Stomach (tissue), 9 donors: ENCODE results near the gene CCM2L. TPM values are rescaled to one million over a fixed set of nuclear protein-coding genes. Genes with fewer than 3 reads are reported as not detected.

Experiments used
- DNase-seq, 2 donors: peaks; one replicate each; pipeline versions ENCODE4 v3.0.0 to v3.0.0-alpha.2; 2013 to 2019
- H3K27ac ChIP-seq, 5 donors: fragments of 200-600 bp in 4 of 5; sonication (generic) in 4 of 5; one replicate each; pipeline ENCODE4 v1.5.1; 2013 to 2019; ENCODE audit warnings: mild to moderate bottlenecking in 1 of 5, moderate library complexity in 1 of 5
- H3K27me3 ChIP-seq, 3 donors: fragments of 200-600 bp; sonication (generic); one replicate each; pipeline ENCODE4 v1.5.1; 2017 to 2019; ENCODE audit warnings: mixed run types in 1 of 3
- H3K36me3 ChIP-seq, 4 donors: fragments of 200-600 bp; sonication (generic); 1 replicate in 3 of 4; 2 replicates in 1 of 4; pipeline ENCODE4 v1.5.1; 2016 to 2019
- H3K4me1 ChIP-seq, 4 donors: fragments of 200-600 bp; sonication (generic); one replicate each; pipeline ENCODE4 v1.5.1; 2016 to 2019
- H3K4me3 ChIP-seq, 4 donors: fragments of 200-600 bp; sonication (generic) in 3 of 4; one replicate each; pipeline ENCODE4 v1.5.1; 2016 to 2019; ENCODE audit warnings: mild to moderate bottlenecking in 1 of 4
- H3K9me3 ChIP-seq, 4 donors: fragments of 200-600 bp; sonication (generic); one replicate each; pipeline ENCODE4 v1.5.1; 2016 to 2019
- EP300 ChIP-seq: sonication (generic); formaldehyde crosslinking; IDR thresholded peaks from one replicate; pipeline ENCODE4 v1.6.1; 2017; ENCODE audit warnings: antibody characterized with exemption
- POLR2A ChIP-seq, 4 donors: fragments of 450-650 bp; IDR thresholded peaks; one replicate each; pipeline ENCODE4 v1.6.1; 2016; ENCODE audit warnings: antibody characterized with exemption in 4 of 4, control low read depth in 2 of 4, mild to moderate bottlenecking in 1 of 4, moderate library complexity in 1 of 4
- POLR2AphosphoS5 ChIP-seq, 3 donors: sonication (generic); formaldehyde crosslinking; IDR thresholded peaks; one replicate each; pipeline ENCODE4 v1.6.1; 2016; ENCODE audit warnings: antibody characterized with exemption in 3 of 3
- WGBS, 5 donors: extraction: QIAGEN DNeasy Blood & Tissue Kit in 3 of 5; methylation state at CpG; one replicate each; pipeline versions ENCODE4 v1.1.5 to v1.1.7; 2013 to 2018; 5-methylcytosine and 5-hydroxymethylcytosine counted together
- intact Hi-C: fragments of 100-400 bp; cut with DNase I; formaldehyde crosslinking; loops from one replicate; pipeline ENCODE4 v1.15.1; 2023; ENCODE audit warnings: low total_unique reads
- polyA plus RNA-seq, 3 donors: library from polyadenylated mRNA; stranded (reverse); fragments of 200-250 nt; gene quantifications; one replicate each; pipeline ENCODE4 v1.2.3, GENCODE V29; 2013
- total RNA-seq, 5 donors: library from RNA; depleted of rRNA; stranded (reverse); fragments of >200 nt; gene quantifications; one replicate each; pipeline versions ENCODE4 v1.1.0 to v1.2.3, GENCODE V29; 2014 to 2016
- TF ChIP-seq, protein P1 (sequence below), 7 experiments: fragments of 450-650 bp in 4 of 7; fragments of 200-600 bp in 3 of 7; sonication (generic) in 3 of 7; IDR thresholded peaks; one replicate each; pipeline ENCODE4 v1.5.1; 2016 to 2019; ENCODE audit warnings: antibody characterized with exemption in 7 of 7, control low read depth in 2 of 7, mild to moderate bottlenecking in 1 of 7
- donor health status: healthy with polysubstance abuse.
- donor health status: Bipolar disorder and iron deficiency.
- donor health status: healthy.

CCM2L gene
- total and polyA plus RNA-seq, 8 donors = 0.45 to 4.4 (median 2.1) TPM; not detected in 2

GRCh38 chr20:31981784-31982183 lies 28.5 kb upstream of the CCM2L start:
- WGBS, 5 donors = 67 to 79% (median 77%) methylated on average over 2 of the region's 2 CpGs
- TF ChIP-seq POLR2AphosphoS5 (IDR thresholded peaks at IDR 0.05) = no peak
- no peak for TF ChIP-seq POLR2A (IDR thresholded peaks at IDR 0.05)
- TF ChIP-seq, protein P1, sequence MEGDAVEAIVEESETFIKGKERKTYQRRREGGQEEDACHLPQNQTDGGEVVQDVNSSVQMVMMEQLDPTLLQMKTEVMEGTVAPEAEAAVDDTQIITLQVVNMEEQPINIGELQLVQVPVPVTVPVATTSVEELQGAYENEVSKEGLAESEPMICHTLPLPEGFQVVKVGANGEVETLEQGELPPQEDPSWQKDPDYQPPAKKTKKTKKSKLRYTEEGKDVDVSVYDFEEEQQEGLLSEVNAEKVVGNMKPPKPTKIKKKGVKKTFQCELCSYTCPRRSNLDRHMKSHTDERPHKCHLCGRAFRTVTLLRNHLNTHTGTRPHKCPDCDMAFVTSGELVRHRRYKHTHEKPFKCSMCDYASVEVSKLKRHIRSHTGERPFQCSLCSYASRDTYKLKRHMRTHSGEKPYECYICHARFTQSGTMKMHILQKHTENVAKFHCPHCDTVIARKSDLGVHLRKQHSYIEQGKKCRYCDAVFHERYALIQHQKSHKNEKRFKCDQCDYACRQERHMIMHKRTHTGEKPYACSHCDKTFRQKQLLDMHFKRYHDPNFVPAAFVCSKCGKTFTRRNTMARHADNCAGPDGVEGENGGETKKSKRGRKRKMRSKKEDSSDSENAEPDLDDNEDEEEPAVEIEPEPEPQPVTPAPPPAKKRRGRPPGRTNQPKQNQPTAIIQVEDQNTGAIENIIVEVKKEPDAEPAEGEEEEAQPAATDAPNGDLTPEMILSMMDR (IDR thresholded peaks at IDR 0.05) = no peak
- no peak for TF ChIP-seq EP300
- intact Hi-C loops = no loop called here

DNA sequence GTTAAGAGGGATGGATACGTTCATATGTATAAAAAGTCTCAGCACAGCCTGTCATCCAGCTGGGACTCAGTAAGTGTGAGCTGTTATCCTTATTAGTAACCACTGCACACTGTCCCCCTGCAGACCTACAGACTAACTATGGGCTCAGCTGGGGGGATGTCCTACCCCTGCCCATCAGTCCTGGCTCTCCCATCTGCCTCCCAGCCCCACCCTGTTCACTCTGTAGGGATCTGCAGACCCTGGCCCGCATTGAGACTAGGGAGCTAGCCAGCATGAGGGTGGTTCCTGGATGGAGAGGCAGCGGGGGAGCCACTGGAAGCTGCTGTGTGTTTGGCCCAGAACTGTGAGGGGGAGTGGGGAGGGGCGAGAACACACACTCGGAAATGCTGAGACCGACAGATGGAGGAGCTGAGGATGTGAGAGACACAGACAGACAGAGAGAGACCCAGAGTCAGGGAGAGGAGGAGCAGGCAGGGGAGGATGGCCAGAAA lies 25.2 kb upstream of the CCM2L start:
- peak in 1 of 2 donors; percentile 25 for DNase-seq
- Histone ChIP-seq H3K4me3 (no peak overlapping the region), H3K9me3 (no peaks in the 10 kb centered on the region), H3K27ac (no peak overlapping the region), H3K4me1 (no peaks in the 10 kb centered on the region), H3K27me3 (peaks cover 0 to 16% (median 0%) of the 10 kb centered on the region in 3 donors), H3K36me3 (no peaks in the 10 kb centered on the region)
- TF ChIP-seq POLR2A (IDR thresholded peaks at IDR 0.05) = no peak
- TF ChIP-seq, protein P1 (IDR thresholded peaks at IDR 0.05) = no peak
- TF ChIP-seq EP300 = no peak
- no peak for TF ChIP-seq POLR2AphosphoS5 (IDR thresholded peaks at IDR 0.05)
- intact Hi-C loops = no loop called here
- 19 to 52% (median 42%) methylated on average over 6 of the region's 6 CpGs for WGBS, 5 donors

More at GRCh38 chr20:31981784-31982183, 28.5 kb upstream of the CCM2L start:
- Histone ChIP-seq H3K27ac (no peak overlapping the region), H3K9me3 (no peaks in the 10 kb centered on the region), H3K27me3 (peaks cover 0 to 26% (median 0%) of the 10 kb centered on the region in 3 donors), H3K4me3 (no peak overlapping the region), H3K36me3 (no peaks in the 10 kb centered on the region), H3K4me1 (no peaks in the 10 kb centered on the region)
- DNase-seq = no peak

DNA sequence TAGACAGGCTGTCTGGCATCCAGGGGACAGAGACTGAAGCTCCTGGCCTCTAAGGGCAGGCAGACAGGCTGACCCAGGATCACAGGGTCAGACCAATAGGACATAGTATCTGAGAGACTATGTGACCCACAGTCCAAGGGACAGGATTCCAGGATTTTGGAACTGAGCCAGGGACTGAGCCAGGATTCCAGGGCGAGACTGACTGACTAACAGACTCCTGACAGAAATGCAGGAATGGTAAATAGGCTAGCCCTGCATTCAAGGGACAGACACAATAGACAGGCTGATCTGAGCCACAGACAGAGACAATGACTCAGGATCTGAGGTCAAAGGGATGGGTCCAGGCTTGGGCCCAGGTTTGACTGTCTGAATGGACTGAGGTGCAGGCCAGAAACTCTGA lies 22.5 kb upstream of the CCM2L start:
- H3K36me3 ChIP-seq = no peaks in the 10 kb centered on the region
- H3K27me3 ChIP-seq = peaks cover 0 to 4% (median 0%) of the 10 kb centered on the region in 3 donors
- TF ChIP-seq POLR2AphosphoS5 (IDR thresholded peaks at IDR 0.05) (no peak), EP300 (no peak), POLR2A (IDR thresholded peaks at IDR 0.05) (no peak)
- TF ChIP-seq, protein P1 (IDR thresholded peaks at IDR 0.05) = no peak
- intact Hi-C loops = no loop called here
- H3K27ac ChIP-seq = no peak overlapping the region
- DNase-seq = no peak
- no peaks in the 10 kb centered on the region for H3K4me1 ChIP-seq
- no peak overlapping the region for H3K4me3 ChIP-seq
- no peaks in the 10 kb centered on the region for H3K9me3 ChIP-seq
- whole genome bisulfite sequencing, 5 donors = 25 to 48% (median 33%) methylated on average over 1 of the region's 1 CpG

- intact Hi-C loops = no loop called here
- Histone ChIP-seq H3K36me3 (no peaks in the 10 kb centered on the region), H3K4me3 (no peak overlapping the region), H3K4me1 (no peaks in the 10 kb centered on the region), H3K27ac (no peak overlapping the region), H3K9me3 (no peaks in the 10 kb centered on the region), H3K27me3 (peaks cover 0 to 10% (median 0%) of the 10 kb centered on the region in 3 donors)
- TF ChIP-seq POLR2AphosphoS5 (IDR thresholded peaks at IDR 0.05) = no peak
- no peak for TF ChIP-seq POLR2A (IDR thresholded peaks at IDR 0.05)
- no peak for TF ChIP-seq EP300
- TF ChIP-seq, protein P1 (IDR thresholded peaks at IDR 0.05) = no peak
- DNase-seq = no peak
- 78 to 83% (median 79%) methylated on average over 5 of the region's 5 CpGs for WGBS, 5 donors
Observed at GRCh38 chr20:31988430-31989015, 21.7 kb upstream of the CCM2L start.
